Spleen (tissue), 11 donors: ENCODE measurements around the gene CFAP77. TPM values are rescaled to one million over a fixed set of nuclear protein-coding genes. Genes with fewer than 3 reads are reported as not detected.

Experiments used
- DNase-seq: peaks from one replicate; pipeline ENCODE4 v3.0.0-alpha.2; 2020
- H3K27ac ChIP-seq, 8 donors: fragments of 200-600 bp; sonication (generic) in 7 of 8; 1 replicate in 4 of 8; 2 replicates in 4 of 8; pipeline versions ENCODE4 v1.5.0 to v1.8.0; 2016 to 2021; ENCODE audit warnings: inconsistent platforms in 4 of 8, mild to moderate bottlenecking in 4 of 8, moderate library complexity in 1 of 8
- H3K27me3 ChIP-seq, 7 donors: fragments of 200-600 bp; sonication (generic) in 6 of 7; replicated peaks in 1 of 7; 1 replicate in 4 of 7; 2 replicates in 3 of 7; pipeline versions ENCODE4 v1.5.0 to v1.8.0; 2016 to 2021; ENCODE audit warnings: inconsistent platforms in 3 of 7, mild to moderate bottlenecking in 1 of 7
- H3K36me3 ChIP-seq, 6 donors: fragments of 200-600 bp; sonication (generic) in 5 of 6; 1 replicate in 4 of 6; 2 replicates in 2 of 6; pipeline versions ENCODE4 v1.5.0 to v1.8.0; 2016 to 2021; ENCODE audit warnings: inconsistent platforms in 2 of 6
- H3K4me1 ChIP-seq, 6 donors: fragments of 200-600 bp; sonication (generic) in 5 of 6; 1 replicate in 3 of 6; 2 replicates in 3 of 6; pipeline versions ENCODE4 v1.5.0 to v1.8.0; 2016 to 2021; ENCODE audit warnings: inconsistent platforms in 3 of 6
- H3K4me3 ChIP-seq, 8 donors: fragments of 200-600 bp; sonication (generic) in 7 of 8; 1 replicate in 4 of 8; 2 replicates in 4 of 8; pipeline versions ENCODE4 v1.5.0 to v1.8.0; 2016 to 2021; ENCODE audit warnings: inconsistent platforms in 4 of 8, mild to moderate bottlenecking in 4 of 8, moderate library complexity in 2 of 8
- H3K9me3 ChIP-seq, 8 donors: fragments of 200-600 bp; sonication (generic) in 7 of 8; 1 replicate in 4 of 8; 2 replicates in 4 of 8; pipeline versions ENCODE4 v1.5.0 to v1.8.0; 2016 to 2021; ENCODE audit warnings: inconsistent platforms in 4 of 8
- POLR2A ChIP-seq, 3 donors: fragments of 450-650 bp; IDR thresholded peaks; one replicate each; pipeline ENCODE4 v1.5.1; 2017; ENCODE audit warnings: antibody characterized with exemption in 3 of 3, mild to moderate bottlenecking in 1 of 3
- POLR2AphosphoS5 ChIP-seq, 3 donors: sonication (generic); formaldehyde crosslinking; IDR thresholded peaks; one replicate each; pipeline ENCODE4 v1.5.1; 2017; ENCODE audit warnings: antibody characterized with exemption in 3 of 3
- WGBS, 5 donors: extraction: QIAGEN DNeasy Blood & Tissue Kit in 3 of 5; methylation state at CpG; one replicate each; pipeline versions ENCODE4 v1.1.5 to v1.1.7; 2013 to 2018; 5-methylcytosine and 5-hydroxymethylcytosine counted together
- intact Hi-C: fragments of 100-400 bp; cut with DNase I; formaldehyde crosslinking; loops from one replicate; pipeline ENCODE4 v1.15.0; 2023; ENCODE audit warnings: low total_unique reads
- polyA plus RNA-seq, 3 donors: library from polyadenylated mRNA; stranded (reverse); fragments of 200-250 nt; gene quantifications; one replicate each; pipeline ENCODE4 v1.2.1, GENCODE V29; 2013
- total RNA-seq, 7 donors: library from RNA; depleted of rRNA in 3 of 7; stranded (reverse); fragments of >200 nt in 3 of 7; fragmentation: NEBNext Ultra II Directional in 4 of 7; extraction: Animal tissue kit (Norgen Biotek cat#: 25700) in 4 of 7; gene quantifications; one replicate each; pipeline versions ENCODE4 v1.1.0 to v1.2.1, GENCODE V29; 2016 to 2021
- TF ChIP-seq, protein P1 (sequence below), 11 experiments: fragments of 200-600 bp in 7 of 11; fragments of 450-650 bp in 4 of 11; sonication (generic) in 4 of 11; IDR thresholded peaks in 8 of 11; conservative IDR thresholded peaks in 3 of 11; 1 replicate in 7 of 11; 2 replicates in 4 of 11; pipeline versions ENCODE4 v1.4.0 to v1.8.0; 2016 to 2021; ENCODE audit warnings: antibody characterized with exemption in 11 of 11, inconsistent platforms in 4 of 11, mild to moderate bottlenecking in 1 of 11
- donor health status: healthy with polysubstance abuse.
- donor health status: DM: no; HTN: no; CAD: no; lungs with moderate emphysema.
- donor health status: DM: no; HTN: no; CAD: no.
- donor health status: Bipolar disorder and iron deficiency.
- donor health status: healthy.
- donor health status: DM: no; HTN: no; CAD: no.
- donor health status: DM: yes; HTN: yes; CAD: no.

Gene CFAP77
- total and polyA plus RNA-seq, 10 donors, result 0.06 TPM; not detected in 9

DNA sequence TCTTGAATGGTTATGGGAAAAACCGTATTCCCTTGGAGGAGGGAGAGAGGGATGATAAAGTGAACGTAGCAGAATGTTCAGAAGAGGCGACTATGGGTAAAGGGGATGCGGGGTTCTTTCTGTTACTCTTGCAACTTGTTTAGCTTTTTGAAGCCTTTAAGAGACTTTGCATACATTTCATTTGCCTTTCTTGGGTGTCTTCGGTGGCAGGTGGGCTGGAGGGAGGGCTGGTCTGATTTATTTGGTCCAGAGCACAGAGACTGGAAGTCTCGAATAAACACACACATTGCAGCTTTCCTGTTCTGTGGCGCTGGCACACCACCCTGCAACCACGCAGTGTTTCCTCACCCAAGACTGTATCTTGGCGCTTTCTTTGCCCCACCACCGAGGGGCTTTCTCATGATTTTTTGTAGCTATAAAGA, 26.5 kb upstream of the CFAP77 start:
- peak; percentile 84 for DNase-seq
- intact Hi-C loops, result no loop called here
- Histone ChIP-seq H3K4me3 (peak overlapping the region in 2 of 8 donors; percentile 1 to 38), H3K9me3 (no peaks in the 10 kb centered on the region), H3K36me3 (peaks cover 6 to 97% (median 53%) of the 10 kb centered on the region in 6 donors), H3K4me1 (peaks cover 10 to 64% (median 34%) of the 10 kb centered on the region in 6 donors), H3K27me3 (no peaks in the 10 kb centered on the region), H3K27ac (peak overlapping the region in 7 of 8 donors; percentile 55 to 90 (median 83))
- peak in 1 of 3 donors; percentile 52 for TF ChIP-seq POLR2A (IDR thresholded peaks at IDR 0.05)
- TF ChIP-seq, protein P1, sequence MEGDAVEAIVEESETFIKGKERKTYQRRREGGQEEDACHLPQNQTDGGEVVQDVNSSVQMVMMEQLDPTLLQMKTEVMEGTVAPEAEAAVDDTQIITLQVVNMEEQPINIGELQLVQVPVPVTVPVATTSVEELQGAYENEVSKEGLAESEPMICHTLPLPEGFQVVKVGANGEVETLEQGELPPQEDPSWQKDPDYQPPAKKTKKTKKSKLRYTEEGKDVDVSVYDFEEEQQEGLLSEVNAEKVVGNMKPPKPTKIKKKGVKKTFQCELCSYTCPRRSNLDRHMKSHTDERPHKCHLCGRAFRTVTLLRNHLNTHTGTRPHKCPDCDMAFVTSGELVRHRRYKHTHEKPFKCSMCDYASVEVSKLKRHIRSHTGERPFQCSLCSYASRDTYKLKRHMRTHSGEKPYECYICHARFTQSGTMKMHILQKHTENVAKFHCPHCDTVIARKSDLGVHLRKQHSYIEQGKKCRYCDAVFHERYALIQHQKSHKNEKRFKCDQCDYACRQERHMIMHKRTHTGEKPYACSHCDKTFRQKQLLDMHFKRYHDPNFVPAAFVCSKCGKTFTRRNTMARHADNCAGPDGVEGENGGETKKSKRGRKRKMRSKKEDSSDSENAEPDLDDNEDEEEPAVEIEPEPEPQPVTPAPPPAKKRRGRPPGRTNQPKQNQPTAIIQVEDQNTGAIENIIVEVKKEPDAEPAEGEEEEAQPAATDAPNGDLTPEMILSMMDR (IDR thresholded peaks at IDR 0.05 in 8 of 11, conservative IDR thresholded peaks at IDR 0.05 in 3 of 11), result no peak
- peak in 2 of 3 donors; percentile 51 to 61 for TF ChIP-seq POLR2AphosphoS5 (IDR thresholded peaks at IDR 0.05)
- WGBS, 5 donors, result 45 to 52% (median 47%) methylated on average over 10 of the region's 10 CpGs

DNA sequence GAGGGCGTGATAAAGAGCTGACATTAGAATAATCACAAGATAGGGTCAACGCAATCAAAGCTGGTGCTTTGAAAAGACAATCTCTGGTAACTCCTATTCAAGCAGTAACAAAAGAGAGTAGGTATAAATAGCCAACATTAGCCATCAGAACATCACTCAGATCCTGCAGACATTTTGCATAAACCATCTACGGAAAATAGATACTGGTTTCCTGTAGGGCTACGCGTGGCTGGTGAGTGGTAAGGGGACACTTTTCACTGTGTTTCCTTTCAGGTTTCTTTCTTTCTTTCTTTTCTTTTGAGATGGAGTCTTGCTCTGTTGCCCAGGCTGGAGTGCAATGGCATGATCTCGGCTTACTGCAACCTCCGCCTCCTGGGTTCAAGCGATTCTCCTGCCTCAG, 25.6 kb upstream of the CFAP77 start:
- 62 to 80% (median 72%) methylated on average over 8 of the region's 8 CpGs for WGBS, 5 donors
- H3K4me1 ChIP-seq, result peaks cover 10 to 64% (median 34%) of the 10 kb centered on the region in 6 donors
- no peak for TF ChIP-seq POLR2A (IDR thresholded peaks at IDR 0.05)
- TF ChIP-seq, protein P1 (IDR thresholded peaks at IDR 0.05 in 8 of 11, conservative IDR thresholded peaks at IDR 0.05 in 3 of 11), result no peak
- TF ChIP-seq POLR2AphosphoS5 (IDR thresholded peaks at IDR 0.05), result peak in 1 of 3 donors; percentile 30
- H3K27ac ChIP-seq, result peak overlapping the region in 6 of 8 donors; percentile 73 to 90 (median 83)
- no peaks in the 10 kb centered on the region for H3K27me3 ChIP-seq
- intact Hi-C loops, result no loop called here
- H3K4me3 ChIP-seq, result peak overlapping the region in 1 of 8 donors; percentile 38
- H3K9me3 ChIP-seq, result no peaks in the 10 kb centered on the region
- DNase-seq, result no peak
- H3K36me3 ChIP-seq, result peaks cover 6 to 97% (median 54%) of the 10 kb centered on the region in 6 donors

DNA sequence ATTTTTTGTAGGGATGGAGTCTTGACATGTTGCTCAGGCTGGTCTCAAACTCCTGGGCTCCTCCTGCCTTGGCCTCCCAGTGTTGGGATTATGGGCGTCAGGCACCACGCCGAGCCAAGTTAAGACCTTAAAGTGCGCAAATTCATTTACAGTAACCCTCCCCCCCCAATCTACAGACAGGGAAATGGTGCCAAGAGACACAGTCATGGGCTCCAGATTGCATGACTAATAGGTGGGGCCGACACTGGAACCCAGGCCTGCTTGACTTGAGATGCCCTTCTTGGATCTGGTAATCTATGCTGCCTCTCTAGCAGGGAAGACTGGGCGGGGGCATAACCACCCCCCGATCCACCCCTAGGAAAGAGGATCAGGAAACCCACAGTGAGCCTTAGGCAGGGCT, 22.9 kb upstream of the CFAP77 start:
- no peak overlapping the region for H3K27ac ChIP-seq
- H3K4me1 ChIP-seq, result peaks cover 0 to 41% (median 19%) of the 10 kb centered on the region in 6 donors
- H3K9me3 ChIP-seq, result no peaks in the 10 kb centered on the region
- TF ChIP-seq, protein P1 (IDR thresholded peaks at IDR 0.05 in 8 of 11, conservative IDR thresholded peaks at IDR 0.05 in 3 of 11), result no peak
- no peak for TF ChIP-seq POLR2A (IDR thresholded peaks at IDR 0.05)
- no peak for TF ChIP-seq POLR2AphosphoS5 (IDR thresholded peaks at IDR 0.05)
- H3K4me3 ChIP-seq, result no peak overlapping the region
- WGBS, 5 donors, result 95 to 100% (median 97%) methylated on average over 7 of the region's 7 CpGs
- peaks cover 13 to 97% (median 75%) of the 10 kb centered on the region in 6 donors for H3K36me3 ChIP-seq
- H3K27me3 ChIP-seq, result no peaks in the 10 kb centered on the region
- no peak for DNase-seq
- intact Hi-C loops, result no loop called here

DNA sequence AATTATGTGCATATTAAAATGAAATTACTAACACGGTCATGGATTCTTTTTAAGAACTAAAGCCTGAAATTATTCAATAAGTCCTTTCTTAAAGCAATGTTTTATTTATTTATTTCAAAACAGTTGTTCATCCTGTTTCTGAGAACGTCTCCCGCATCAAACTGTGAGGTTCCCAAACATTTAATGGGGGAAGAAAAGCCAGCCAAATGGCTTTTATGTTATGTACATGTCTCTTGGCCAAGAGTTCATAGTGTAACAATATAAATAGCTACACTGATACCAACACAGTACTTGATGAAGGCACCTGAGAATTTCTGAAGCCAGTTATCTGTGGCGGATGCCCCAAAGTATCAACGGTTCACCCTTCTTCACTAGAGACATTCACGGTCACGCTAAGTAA, 19.0 kb upstream of the CFAP77 start:
- intact Hi-C loops, result loop anchor here (10.0 kb wide), 1 partner anchor 106 kb away; no protein-coding TSS in a partner anchor
- no peak overlapping the region for H3K4me3 ChIP-seq
- H3K36me3 ChIP-seq, result peaks cover 19 to 100% (median 94%) of the 10 kb centered on the region in 6 donors
- no peaks in the 10 kb centered on the region for H3K27me3 ChIP-seq
- H3K9me3 ChIP-seq, result no peaks in the 10 kb centered on the region
- no peak overlapping the region for H3K27ac ChIP-seq
- TF ChIP-seq POLR2A (IDR thresholded peaks at IDR 0.05) (no peak), POLR2AphosphoS5 (IDR thresholded peaks at IDR 0.05) (no peak)
- TF ChIP-seq, protein P1 (IDR thresholded peaks at IDR 0.05 in 8 of 11, conservative IDR thresholded peaks at IDR 0.05 in 3 of 11), result no peak
- WGBS, 5 donors, result 76 to 84% (median 81%) methylated on average over 7 of the region's 7 CpGs
- no peak for DNase-seq
- peaks cover 0 to 4% (median 0%) of the 10 kb centered on the region in 6 donors for H3K4me1 ChIP-seq
